CD4-positive, alpha-beta T cell treated with Interferon alpha-2 for 1 hour (primary cell): ENCODE measurements around the gene DIAPH2.
"Not testable (repeated sequence)": the region's sequence is repeated elsewhere in the genome, so short reads cannot be mapped to it uniquely, and the experiment has no call there.

ENCODE experiments used
- DNase-seq, 2 donors: peaks; one replicate each; pipeline ENCODE4 v3.0.0-alpha.2; 2020 to 2022

Gene DIAPH2

DNA sequence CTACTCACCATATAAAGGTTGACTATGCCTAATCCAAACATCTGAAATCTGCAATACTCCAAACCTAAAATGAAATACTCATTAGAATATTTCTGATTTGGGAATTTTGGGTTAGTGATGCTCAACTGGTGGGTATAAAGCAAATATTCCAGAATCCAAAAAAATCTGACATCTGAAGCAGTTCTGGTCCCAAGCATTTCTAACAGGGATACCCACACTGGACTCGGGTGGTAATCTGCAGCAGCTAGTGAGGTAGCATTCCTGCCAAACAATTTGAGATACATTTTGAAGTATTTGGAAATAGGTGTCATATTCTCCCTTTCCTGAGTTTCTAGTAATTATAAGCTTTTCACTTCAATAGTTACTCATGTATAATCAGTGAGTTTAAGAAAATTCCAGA, 149.5 kb downstream of the DIAPH2 start:
- DNase-seq, result no peak

- no peak for DNase-seq
Observed at GRCh38 chrX:96835660-96836289, 151.1 kb downstream of the DIAPH2 start.

GRCh38 chrX:96837808-96838207, 153.2 kb downstream of the DIAPH2 start:
- no peak for DNase-seq

GRCh38 chrX:96838537-96838936, 153.9 kb downstream of the DIAPH2 start:
- DNase-seq, result no peak

DNA sequence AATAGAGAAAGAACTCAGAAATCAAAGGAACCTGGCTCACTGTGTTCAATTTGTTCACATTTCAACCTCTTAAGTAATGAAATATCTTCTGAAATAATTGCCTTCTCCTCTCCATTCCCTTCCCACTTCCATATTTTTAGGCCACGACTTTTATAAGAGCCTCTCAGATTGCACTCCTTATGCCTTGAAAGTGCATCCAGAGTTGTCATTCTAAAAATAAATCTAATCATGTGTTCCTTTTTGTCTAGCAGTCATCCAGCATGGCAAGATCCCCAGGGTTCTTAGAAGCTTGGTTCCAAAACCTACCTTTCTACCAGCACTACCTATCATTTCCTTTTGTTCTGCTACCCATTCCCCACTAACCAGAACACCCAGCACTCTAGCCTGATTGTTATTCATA, 156.7 kb downstream of the DIAPH2 start:
- no peak for DNase-seq

- not testable (repeated sequence) for DNase-seq
Observed at GRCh38 chrX:96841866-96842265, 157.2 kb downstream of the DIAPH2 start.

- no peak for DNase-seq
Observed at GRCh38 chrX:96843566-96843965, 158.9 kb downstream of the DIAPH2 start.

DNA sequence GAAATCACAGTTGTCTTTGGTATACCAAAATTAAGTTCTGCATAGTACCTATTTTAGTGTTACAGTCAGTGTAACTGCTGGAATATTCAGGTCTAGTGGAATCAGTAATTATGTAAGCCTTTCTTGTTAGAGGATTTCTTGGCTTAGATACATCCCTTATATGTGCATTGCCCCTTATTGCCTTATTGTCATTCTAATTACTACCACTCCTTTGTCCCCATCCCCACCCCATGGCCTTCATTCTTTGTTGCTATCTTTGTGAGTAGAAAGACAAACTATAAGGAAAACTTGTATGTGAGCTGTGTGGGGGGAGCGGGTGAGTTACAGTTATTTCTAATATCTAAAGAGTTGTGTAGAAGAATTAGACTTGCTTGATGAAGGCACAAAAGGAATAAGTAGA, 162.2 kb downstream of the DIAPH2 start:
- DNase-seq, result no peak

- DNase-seq, result not testable (repeated sequence)
Observed at GRCh38 chrX:96859422-96859821, 174.8 kb downstream of the DIAPH2 start.

GRCh38 chrX:96861218-96861617, 176.6 kb downstream of the DIAPH2 start:
- no peak for DNase-seq

GRCh38 chrX:96861661-96862060, 177.0 kb downstream of the DIAPH2 start:
- no peak for DNase-seq

GRCh38 chrX:96883608-96884007, 199.0 kb downstream of the DIAPH2 start, which contains the start of gene RPA4:
Gene RPA4, plus strand, starts transcription at chrX:96883908. Its CDS starts 403 bp downstream, at chrX:96884311.
- DNase-seq, result no peak

- DNase-seq, result no peak
Observed at GRCh38 chrX:96884027-96884426, 199.4 kb downstream of the DIAPH2 start.

DNA sequence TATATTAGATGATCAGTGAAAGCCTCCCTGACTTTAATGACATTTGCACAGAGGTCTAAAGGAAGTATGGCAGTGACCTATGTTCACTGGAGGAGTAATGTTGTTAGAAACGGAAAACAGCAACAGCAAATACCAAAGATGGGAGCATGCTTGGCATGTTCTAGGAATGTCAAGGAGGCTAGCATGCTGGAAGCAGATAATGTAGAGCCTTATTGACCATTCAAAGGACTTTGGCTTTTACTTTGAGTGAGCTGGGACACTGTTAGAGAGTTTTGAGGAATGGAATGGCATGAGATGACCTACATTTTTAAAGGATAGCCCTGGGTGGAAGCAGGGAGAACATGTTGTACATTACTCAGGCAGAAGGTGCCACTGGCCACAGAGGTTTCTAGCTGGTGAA, 205.1 kb downstream of the DIAPH2 start:
- no peak for DNase-seq

- DNase-seq, result no peak
Observed at GRCh38 chrX:96906741-96907140, 222.1 kb downstream of the DIAPH2 start.

DNA sequence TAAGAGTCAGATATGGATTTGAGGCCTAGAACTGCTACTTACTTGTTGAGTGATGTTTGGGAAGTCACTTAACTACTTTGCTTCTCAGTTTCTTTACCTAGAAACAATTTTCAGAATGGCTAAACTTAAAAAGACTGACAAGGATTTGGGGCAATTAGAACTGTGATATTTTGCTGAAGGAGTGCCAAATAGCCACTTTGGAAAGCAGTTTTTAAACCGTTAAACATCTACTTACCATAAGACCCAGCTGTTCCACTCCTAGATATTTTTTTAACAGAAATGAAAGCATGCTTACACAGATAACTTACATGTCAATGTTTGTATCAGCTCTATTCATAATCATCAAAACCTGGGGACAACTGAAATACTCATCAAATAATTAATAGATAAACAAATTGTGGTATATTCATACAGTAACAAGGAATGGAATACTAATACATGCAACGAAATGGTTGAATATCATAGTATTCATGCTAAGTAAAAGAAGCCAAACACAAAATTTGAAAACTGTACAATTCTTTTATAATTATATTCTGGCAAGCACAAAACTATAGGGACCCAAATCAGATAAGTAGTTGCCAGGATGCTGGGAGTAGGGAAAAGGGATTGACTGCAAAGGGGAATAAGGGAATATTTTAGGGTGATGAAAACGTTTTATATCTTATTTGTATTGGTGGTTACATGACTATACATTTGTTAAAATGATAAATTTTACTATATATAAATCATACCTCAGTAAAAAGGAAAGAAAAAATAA, 223.1 kb downstream of the DIAPH2 start:
- no peak for DNase-seq

DNA sequence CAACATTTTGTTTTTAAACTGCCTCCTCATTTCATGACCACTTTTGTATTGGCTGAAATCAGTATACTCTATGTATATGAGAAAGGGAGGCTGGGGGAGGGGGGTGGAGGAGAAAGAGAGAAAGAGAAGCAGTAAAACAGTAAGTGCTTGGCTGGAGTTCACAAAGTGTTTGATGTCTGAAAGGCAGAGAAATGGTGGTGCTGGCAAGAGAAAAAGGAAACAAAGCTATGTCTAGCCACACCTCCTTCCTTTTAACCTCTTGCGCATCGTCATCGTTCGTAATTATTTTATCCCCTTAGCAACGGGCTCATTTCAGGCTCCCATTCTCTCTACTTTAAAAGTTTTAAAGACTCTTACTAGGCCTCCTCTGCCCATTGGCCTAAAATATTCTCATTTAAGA, 224.6 kb downstream of the DIAPH2 start:
- DNase-seq, result no peak

DNA sequence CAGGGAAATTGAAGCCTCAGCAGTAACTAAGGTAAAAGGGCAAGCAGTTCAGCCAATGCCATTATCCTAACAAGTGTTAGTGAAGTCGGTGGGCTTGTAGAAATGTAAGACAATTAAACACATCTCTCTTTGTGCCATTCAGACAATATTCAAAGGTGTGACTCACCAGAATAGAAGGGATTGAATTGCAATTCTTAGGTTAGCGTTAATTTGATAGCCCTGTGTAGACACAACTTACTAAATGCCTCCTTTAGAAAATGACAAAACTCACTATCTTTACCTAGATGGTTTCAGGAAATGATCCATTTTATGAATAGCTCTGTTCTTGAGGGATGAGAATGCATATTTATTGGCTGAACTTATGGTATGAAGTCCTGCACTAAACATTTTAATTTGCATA, 234.2 kb downstream of the DIAPH2 start:
- DNase-seq, result no peak

- DNase-seq, result no peak
Observed at GRCh38 chrX:96919672-96920071, 235.0 kb downstream of the DIAPH2 start.

DNA sequence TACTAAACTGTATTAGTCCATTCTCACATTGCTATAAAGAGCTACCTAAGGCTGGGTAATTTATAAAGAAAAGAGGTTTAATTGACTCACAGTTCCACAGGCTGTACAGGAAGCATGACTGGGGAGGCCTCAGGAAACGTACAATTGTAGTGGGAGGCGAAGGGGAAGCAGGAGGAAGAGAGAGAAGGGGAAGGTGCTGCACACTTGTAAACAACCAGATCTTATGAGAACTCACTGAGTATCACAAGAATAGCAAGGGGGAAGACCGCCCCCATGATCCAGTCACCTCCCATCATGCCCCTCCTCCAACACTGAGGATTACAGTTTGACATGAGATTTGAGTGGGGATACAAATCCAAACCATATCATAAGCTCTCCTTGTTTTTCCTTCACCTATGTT, 239.9 kb downstream of the DIAPH2 start:
- no peak for DNase-seq

GRCh38 chrX:96929036-96929435, 244.4 kb downstream of the DIAPH2 start:
- DNase-seq, result no peak

- DNase-seq, result no peak
Observed at GRCh38 chrX:96957718-96958117, 273.1 kb downstream of the DIAPH2 start.

GRCh38 chrX:96971812-96972211, 287.2 kb downstream of the DIAPH2 start:
- no peak for DNase-seq

DNA sequence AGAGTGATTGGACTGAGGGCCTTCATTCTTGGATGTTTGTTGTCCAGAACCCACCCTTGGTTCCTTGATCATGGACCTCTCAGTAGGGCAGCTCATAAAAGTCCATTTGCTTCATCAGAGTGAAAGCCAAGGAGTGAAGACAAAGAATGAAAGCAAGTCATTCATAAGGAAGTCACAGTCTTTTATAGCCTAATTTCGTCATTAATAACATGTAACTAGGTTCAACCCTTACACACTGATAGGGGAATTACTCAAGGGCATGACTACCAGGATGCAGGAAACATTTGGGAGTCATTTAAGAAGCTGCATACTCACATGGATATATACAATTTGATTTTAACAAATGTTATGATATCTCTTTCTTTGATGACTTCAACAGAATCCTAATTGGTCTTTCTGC, 294.3 kb downstream of the DIAPH2 start:
- no peak for DNase-seq

- no peak for DNase-seq
Observed at GRCh38 chrX:96979766-96980165, 295.1 kb downstream of the DIAPH2 start.
